Left lobe of liver (tissue), 2 donors: ENCODE data around the gene TSR3. TPM values are rescaled to one million over a fixed set of nuclear protein-coding genes. Genes with fewer than 3 reads are reported as not detected.

Experiments used
- ATAC-seq: fragments of 200-7000 bp; cut with Tn5 transposase; one replicate; pipeline ENCODE4 v1.9.1; 2020; ENCODE audit warnings: mild to moderate bottlenecking, moderate library complexity
- DNase-seq: peaks from one replicate; pipeline ENCODE4 v3.0.0-alpha.2; 2020; ENCODE audit warnings: low spot score
- total RNA-seq: library from RNA; stranded (reverse); gene quantifications from one replicate; pipeline ENCODE4 v1.2.1, GENCODE V29; 2021
- donor health status: DM: no; HTN: no; CAD: no; lungs with moderate emphysema.
- donor health status: DM: no; HTN: yes; CAD: no.

TSR3 gene
- total RNA-seq, 1 donor from 2014 or later = 32.5 TPM

DNA sequence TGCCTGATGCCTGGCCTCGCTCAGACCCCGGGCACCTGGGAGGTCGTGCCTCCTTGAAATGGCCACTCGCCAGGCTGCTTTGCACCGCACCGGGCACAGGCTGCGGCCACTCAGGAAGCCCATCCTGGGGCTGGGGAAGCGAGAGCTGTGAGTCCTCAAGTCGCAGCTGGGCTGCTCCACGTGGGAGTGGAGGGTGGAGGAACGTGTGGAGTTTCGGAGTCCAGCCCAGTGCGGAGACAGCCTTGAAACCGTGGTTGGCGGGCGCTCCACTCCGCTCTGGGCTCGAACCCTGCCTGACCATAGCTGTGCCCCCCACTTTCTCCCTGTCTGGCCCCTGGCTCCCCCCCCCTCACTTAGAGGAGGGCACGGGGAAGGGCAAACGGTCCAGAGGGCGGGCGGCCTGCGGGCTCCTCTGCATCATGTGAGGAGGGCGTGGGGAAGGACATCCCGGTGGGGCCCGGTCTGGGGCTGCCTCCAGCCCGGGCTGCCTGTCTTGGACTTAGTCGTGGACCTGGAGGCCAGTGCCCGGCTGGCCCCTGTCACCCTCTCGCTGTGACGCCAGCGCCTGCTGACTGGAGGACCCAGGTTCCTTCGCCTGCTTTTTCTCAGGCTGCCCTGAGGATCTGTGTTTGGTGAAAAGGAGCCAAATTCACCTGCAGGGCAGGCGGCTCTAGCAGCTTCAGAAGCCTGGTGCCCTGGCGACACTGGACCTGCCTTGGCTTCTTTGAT, 39.8 kb downstream of the TSR3 start:
- no peak for ATAC-seq
- peak; percentile 46 for DNase-seq

DNA sequence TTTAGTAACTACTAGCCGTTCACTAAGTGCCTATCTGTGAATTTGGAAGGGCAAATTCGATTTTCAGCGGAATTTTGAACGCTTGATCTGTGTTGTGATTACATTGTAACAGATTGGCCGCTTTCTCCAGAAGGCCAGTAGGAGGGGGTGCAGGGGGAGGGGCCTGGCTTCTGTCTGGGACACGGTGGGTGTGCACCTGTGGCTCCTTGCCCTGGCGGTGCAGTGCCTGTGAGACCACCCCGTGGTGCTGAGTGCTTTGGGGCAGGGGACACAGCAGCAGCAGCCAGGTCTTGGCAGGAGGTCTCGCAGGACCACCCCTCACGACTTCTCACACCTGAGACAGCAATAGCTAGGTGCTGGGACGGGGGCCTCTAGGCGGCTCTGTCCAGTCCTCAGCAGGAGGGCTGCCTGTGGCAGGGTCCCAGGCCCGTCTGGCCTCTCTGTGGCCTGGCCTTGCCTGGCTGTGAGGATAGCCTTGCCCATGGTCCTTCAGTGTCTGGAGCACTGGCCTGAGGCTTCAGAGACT, 40.4 kb downstream of the TSR3 start:
- peak; percentile 45 for DNase-seq
- no peak for ATAC-seq

DNA sequence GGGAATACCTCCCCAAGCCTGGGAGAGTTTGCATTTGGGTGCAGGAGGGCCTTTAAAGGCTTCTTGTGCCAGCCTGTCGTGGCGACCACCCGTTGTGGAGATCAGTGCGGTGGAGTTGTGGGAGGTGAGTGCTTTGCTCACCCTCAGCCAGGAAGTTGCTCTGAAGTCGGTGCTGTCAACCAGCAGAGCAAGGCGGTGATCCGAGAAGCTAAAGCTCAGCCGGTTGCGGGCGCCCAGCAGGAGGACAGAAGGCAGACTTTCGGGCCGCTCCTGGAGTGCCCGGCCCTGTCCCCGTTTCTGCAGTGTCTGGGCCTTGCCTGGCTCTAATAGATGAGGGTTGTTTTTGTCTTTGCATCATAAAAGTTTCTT, 40.9 kb downstream of the TSR3 start:
- no peak for ATAC-seq
- no peak for DNase-seq

DNA sequence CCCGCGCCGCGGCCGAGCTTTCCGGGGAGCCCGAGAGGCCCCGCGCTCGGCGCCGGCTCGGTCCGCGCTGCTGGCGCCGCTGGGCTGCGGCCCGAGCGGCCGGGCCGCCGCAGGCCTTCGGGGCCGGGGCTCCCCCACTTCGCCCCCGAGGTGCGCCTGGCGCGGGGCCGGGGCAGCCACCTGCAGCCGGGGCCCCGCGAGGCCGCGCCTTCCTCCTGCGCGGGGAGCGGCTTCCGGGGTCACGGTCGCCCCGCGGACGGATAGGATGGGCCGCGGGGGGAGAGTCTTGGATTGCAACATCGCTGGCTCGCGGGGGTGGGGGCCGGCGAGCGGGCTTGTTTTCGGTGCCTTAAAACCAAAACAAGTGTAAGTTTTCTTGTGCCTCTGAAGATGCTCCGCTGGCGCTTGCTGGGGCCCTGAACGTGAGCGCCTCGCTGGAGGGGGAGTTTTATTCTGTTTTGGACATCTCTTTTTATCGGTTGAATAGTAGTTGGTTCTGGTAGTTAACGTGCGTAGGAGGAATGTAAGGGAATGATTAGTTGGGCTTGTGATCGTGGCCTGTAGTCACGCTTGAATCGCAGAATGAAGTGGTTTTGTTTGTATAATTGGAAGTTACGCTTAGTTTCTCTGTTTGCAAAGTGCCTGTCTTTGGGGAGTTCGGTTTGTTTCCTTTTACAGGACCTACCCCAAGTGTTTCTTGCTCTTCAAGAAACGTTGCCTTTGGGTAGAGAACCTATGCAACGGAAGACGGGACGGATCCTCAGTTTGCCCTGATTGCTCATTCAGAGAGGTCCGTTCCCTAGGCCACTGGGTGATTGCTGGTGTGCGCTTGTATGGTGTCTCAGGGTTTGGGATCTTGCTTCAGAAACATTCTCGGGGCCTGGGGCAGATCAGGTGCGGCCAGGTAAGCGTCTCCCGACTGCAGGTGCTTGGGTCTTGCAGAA, 41.5 kb downstream of the TSR3 start:
- ATAC-seq (peak; percentile 8), DNase-seq (peak; percentile 59)

DNA sequence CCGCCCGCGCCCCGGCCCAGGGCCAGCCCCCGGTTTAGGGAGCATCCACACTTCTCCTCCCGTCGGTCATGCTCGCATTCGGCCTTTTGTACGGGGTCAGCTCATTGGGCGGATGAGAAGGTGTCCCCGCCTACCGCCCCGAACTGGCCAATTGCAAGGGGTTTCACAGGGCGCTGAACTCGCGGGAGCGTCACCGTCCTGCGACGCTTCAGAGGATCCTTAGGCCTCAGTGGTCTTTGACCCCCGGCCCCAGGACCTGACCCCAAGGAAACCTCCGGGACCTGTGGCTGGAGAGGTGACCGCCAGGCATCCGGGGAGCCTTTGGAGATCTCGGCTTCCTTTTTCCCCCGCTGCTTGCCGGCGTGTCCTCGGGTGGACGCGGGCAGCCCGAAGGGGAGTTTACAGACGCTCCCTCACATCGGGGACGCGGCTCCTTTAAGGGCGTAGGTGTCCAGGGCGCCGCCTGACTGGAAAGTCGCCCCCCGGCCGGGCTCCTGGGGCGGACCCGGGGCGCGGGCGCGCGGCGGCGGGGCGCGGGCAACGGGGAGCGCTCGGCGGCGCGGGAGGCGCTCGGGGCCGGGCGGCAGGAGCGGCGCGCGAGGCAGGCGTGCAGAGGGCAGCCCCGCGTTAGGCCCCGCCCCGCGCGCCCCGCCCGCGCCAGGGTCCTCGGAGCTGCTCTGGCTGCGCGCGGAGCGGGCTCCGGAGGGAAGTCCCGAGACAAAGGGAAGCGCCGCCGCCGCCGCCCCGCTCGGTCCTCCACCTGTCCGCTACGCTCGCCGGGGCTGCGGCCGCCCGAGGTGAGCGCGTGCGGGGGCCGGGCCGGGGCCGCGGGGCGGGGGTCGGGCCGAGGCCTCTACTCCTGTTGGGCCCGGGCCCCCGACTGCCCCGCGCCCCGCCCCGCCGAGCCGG, 42.4 kb downstream of the TSR3 start, which contains the start of gene UBE2I:
UBE2I (plus strand) TSS at position 660 of the 909 bp plus-strand sequence. CDS start 4,395 bp downstream, outside the sequence.
- ATAC-seq = peak; percentile 86
- DNase-seq = peak; percentile 99

DNA sequence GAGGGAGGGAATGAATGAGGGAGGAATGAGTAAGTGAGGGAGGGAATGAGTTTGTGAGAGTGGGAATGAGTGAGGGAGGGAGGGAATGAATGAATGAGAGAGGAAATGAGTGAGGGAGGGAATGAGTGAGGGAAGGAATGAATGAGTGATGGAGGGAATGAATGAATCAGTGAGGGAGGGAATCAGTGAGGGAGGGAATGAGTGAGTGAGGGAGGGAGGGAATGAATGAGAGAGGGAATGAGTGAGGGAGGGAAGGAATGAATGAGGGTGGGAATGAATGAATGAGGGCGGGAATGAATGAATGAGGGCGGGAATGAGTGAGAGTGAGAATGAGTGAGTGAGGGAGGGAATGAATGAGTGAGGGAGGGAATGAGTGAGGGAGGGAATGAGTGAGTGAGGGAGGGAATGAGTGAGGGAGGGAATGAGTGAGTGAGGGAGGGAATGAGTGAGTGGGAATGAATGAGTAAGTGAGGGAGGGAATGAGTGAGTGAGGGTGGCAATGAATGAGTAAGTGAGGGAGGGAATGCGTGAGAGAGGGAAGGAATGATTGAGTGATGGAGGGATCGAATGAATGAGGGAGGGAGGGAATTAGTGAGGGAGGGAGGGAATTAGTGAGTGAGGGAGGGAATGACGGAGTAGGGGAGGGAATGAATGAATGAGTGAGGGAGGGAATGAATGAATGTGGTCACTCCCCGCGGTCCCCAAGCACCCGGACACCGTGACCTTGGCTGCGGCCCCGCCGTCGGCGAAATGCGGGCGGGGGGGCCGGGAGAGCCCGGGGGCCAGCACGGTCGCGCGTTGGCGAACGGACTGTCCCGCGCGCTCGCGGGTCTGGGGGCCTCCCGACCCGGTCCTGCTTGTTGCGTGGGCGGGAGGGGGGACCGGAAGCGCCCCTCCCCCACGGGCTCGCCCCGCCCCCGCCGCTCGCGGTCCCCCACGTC, 43.4 kb downstream of the TSR3 start:
- ATAC-seq (no peak), DNase-seq (no peak)

DNA sequence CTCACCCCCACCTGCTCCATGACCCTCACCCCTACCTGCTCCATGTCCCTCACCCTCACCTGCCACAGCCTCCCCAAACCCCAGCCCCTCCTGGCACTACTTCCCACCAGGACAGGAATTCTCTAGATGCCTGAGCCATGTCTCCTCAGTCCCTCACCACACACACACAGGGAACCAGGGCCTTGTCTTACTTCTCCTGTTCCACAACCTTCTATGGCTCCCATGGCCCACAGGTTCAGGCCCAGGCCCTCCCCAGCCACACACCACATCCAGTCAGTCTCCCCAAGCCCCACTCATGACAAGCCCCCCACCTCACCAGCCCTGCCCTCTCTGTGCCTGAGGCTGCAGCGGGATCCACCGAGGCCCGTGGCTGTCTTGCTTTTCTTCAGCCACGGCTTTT, 45.3 kb downstream of the TSR3 start:
- no peak for ATAC-seq
- DNase-seq = no peak

DNA sequence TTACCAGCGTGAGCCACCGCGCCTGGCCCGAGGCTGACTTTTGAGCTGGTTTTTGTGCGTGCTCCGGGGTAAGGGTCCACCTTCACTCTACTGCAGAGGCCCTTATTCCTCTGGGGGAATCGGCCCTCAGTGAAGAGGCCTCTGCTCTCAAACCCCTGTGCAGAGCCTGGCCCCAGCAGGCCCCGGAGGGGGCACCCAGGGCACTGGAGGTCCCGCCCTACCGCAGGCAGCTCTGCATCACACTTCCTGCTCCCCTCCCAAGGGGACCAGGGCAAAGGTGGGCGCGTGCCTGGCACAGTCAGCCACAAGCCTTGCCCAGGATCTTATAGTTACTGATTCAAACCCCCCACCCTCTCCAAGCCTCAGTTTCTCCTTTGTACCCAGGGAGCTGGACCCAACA, 45.9 kb downstream of the TSR3 start:
- no peak for DNase-seq
- ATAC-seq = no peak

DNA sequence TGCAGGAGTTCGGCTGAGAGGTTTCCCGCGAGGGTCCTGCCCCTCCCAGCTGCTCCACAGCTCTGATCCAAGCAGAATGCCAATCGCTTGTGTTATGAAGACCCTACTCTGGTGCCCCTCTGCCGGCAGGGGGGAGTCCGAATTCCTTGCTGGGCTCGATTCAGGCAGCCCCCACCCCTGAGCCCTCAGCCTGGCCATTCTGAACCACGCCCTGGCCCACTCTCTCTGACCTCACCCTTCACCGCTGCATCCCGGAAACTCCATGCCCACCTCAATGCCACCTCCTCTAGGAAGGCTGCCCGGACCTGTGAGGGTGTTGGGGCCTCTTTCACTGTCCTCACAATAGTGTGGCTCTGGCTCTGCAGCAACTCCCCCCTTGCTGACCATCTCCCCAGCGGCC, 50.1 kb downstream of the TSR3 start:
- DNase-seq = no peak

DNA sequence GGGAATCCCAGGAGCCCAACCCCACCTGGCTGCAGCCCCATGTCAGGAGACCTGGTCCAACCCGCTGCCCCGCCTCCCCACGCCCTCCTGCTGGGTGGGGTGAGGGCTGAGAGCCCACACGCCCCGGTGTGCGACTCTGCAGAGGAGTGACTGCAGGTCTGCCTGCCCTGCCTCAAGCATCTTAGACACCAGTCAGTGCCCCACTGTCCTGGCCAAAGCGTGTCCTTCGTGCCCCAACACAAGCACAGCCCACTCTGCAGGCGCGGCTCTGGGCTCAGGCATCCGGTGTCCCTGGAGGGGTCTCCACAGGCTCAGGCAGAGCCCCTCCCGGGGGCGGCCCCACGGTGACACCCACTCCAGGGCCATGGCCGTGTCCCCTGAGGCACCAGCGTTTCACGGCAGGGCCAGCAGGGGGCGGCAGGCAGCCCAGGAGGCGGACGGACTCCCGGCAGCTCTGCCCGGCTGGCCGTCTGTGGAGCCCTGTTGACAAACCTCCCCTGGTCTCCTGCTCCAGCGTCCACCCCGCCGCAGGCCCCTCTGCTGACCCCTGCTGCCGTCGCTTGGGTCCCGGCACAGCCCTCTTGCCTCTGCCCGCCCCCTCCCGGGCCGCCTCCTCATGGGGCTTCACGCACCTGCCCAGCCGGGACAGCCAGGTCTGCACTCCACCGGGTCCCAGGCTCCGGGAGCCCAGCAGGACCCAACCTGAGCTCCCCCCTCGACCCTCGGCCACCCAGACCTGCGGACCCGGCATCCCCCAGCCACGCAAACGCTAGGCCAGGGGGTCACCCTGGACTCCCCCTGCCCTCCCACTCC, 50.8 kb downstream of the TSR3 start:
- DNase-seq (peak; percentile 78), ATAC-seq (peak; percentile 75)

More for the DNA sequence above, 50.1 kb downstream of the TSR3 start:
- ATAC-seq = no peak

DNA sequence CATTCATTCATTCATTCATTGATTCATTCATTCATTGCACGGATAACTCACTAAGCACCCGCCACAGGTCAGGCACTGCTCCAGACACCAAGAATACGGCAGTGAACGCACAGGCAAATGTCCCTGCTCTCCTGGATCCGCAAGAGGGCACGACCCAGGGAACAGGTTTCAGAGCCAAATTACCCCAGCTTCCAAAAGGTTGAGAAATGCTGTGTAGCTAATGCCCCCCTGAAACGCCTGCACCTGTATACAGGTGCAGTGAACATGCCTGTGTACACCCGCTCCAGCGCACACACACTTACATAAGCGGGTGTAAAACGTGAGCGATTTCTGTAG, 51.8 kb downstream of the TSR3 start:
- ATAC-seq (peak; percentile 44), DNase-seq (peak; percentile 73)

Other genes starting within 250 kb of the TSR3 start
- 4.2 TPM for gene CACNA1H, start 198.8 kb downstream of the TSR3 start, total RNA-seq
- gene TPSG1, start 126.6 kb downstream of the TSR3 start, total RNA-seq = 0.15 TPM
- 1.6 TPM for gene TPSB2, start 121.7 kb downstream of the TSR3 start, total RNA-seq
- 1.6 TPM for gene TPSAB1, start 111.2 kb downstream of the TSR3 start, total RNA-seq
- gene TPSD1, start 95.8 kb downstream of the TSR3 start, total RNA-seq = not detected
- 28.0 TPM for gene UBE2I, start 42.2 kb downstream of the TSR3 start, total RNA-seq
- gene BAIAP3, start 18.2 kb downstream of the TSR3 start, total RNA-seq = 8.1 TPM
- gene GNPTG, start 53 bp upstream of the TSR3 start, total RNA-seq = 58.3 TPM
- gene UNKL, start 62.8 kb upstream of the TSR3 start, total RNA-seq = 14.1 TPM
- 6.1 TPM for gene UQCC4, start 68.9 kb upstream of the TSR3 start, total RNA-seq
- gene PERCC1, start 79.2 kb upstream of the TSR3 start, total RNA-seq = not detected
- 1.4 TPM for gene CCDC154, start 92.7 kb upstream of the TSR3 start, total RNA-seq
- gene CLCN7, start 123.2 kb upstream of the TSR3 start, total RNA-seq = 51.9 TPM
- not detected for gene PTX4, start 137.1 kb upstream of the TSR3 start, total RNA-seq
- gene TELO2, start 141.5 kb upstream of the TSR3 start, total RNA-seq = 36.4 TPM
- gene TMEM204, start 181.8 kb upstream of the TSR3 start, total RNA-seq = 7.2 TPM